ENCODE results near the gene TSPYL1. TPM values are rescaled to one million over a fixed set of nuclear protein-coding genes. Genes with fewer than 3 reads are reported as not detected.
"Not testable (repeated sequence)": the region's sequence is repeated elsewhere in the genome, so short reads cannot be mapped to it uniquely, and the experiment has no call there.

Gene TSPYL1
- total RNA-seq, 1 experiment from 2014 or later: 35.1 TPM

DNA sequence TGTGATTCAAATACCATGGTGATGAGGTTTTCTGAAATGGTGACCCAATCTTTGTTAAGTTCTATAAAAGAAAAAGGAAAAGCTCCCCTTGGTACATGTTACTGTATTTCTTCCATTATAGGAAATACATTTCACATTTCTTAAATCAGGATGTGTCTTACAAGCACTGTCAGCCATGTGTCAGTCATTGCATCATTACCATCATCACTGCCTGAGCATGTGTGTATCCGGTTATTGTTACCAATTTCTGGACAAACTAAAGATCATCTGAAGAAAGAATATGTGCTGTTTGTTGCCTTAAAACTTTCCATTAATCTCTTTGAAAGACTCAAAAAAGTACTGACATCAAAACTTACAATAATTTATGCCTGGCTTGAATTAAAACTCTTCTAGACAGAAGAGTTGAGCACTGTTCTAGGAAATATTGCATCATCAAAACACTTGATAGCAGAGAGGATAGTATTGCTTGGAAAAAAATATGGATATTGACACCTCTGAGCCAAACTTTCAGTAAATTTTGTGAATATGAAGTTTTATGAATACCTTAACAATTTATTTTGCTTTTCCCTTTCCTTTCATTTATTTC, 7.1 kb upstream of the TSPYL1 start:
- H4K20me1 ChIP-seq (ENCODE audit: low read length): no peaks in the 10 kb centered on the region
- CTCF ChIA-PET: interaction anchor here (0.6 to 1.3 kb wide), 3 partner anchors 160 to 246 kb away, joined by 3 to 5 read pairs (median 3); no protein-coding TSS in a partner anchor
- H3K79me2 ChIP-seq (ENCODE audit: low read length): no peaks in the 10 kb centered on the region
- BruUV-seq (replicated peaks): no TSS peak
- intact Hi-C loops (cut with micrococcal nuclease): loop anchor here (1.0 to 5.0 kb wide), 4 partner anchors 116 to 274 kb away; no protein-coding TSS in a partner anchor
- H3K27ac ChIP-seq (ENCODE audit: low read length): no peak overlapping the region
- no peak for DNase-seq
- H3K4me1 ChIP-seq (ENCODE audit: insufficient read depth, low read length): no peaks in the 10 kb centered on the region
- no peak for ATAC-seq
- H3K9ac ChIP-seq (ENCODE audit: low read length): no peak overlapping the region
- H3K27me3 ChIP-seq (ENCODE audit: low read length): no peaks in the 10 kb centered on the region
- H3K4me2 ChIP-seq (ENCODE audit: low read length): no peak overlapping the region
- no peaks in the 10 kb centered on the region for H3F3A ChIP-seq (ENCODE audit: low read length, unreplicated experiment)
- H3K9me3 ChIP-seq (ENCODE audit: low read length): no peaks in the 10 kb centered on the region
- POLR2A ChIA-PET (ENCODE audit: unreplicated experiment): interaction anchor here (0.6 kb wide), 1 partner anchor 191 kb away, joined by 3 read pairs; no protein-coding TSS in a partner anchor
- TF ChIP-seq EZH2phosphoT487 (IDR thresholded peaks at IDR 0.05; ENCODE audit: borderline replicate concordance, low read length): no peak
- TF ChIP-seq EZH2 (IDR thresholded peaks at IDR 0.05; ENCODE audit: low read length, unreplicated experiment): no peak
- TF ChIP-seq, protein P1, sequence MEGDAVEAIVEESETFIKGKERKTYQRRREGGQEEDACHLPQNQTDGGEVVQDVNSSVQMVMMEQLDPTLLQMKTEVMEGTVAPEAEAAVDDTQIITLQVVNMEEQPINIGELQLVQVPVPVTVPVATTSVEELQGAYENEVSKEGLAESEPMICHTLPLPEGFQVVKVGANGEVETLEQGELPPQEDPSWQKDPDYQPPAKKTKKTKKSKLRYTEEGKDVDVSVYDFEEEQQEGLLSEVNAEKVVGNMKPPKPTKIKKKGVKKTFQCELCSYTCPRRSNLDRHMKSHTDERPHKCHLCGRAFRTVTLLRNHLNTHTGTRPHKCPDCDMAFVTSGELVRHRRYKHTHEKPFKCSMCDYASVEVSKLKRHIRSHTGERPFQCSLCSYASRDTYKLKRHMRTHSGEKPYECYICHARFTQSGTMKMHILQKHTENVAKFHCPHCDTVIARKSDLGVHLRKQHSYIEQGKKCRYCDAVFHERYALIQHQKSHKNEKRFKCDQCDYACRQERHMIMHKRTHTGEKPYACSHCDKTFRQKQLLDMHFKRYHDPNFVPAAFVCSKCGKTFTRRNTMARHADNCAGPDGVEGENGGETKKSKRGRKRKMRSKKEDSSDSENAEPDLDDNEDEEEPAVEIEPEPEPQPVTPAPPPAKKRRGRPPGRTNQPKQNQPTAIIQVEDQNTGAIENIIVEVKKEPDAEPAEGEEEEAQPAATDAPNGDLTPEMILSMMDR (conservative IDR thresholded peaks at IDR 0.05; ENCODE audit: low read depth, low read length): no peak
- H3K4me3 ChIP-seq (ENCODE audit: low read length): no peak overlapping the region
- H2AFZ ChIP-seq (ENCODE audit: low read length): no peak overlapping the region
- H3K36me3 ChIP-seq (ENCODE audit: low read depth, low read length): no peaks in the 10 kb centered on the region
- no peaks in the 10 kb centered on the region for H3K9me2 ChIP-seq (replicated peaks; ENCODE audit: low read length)

DNA sequence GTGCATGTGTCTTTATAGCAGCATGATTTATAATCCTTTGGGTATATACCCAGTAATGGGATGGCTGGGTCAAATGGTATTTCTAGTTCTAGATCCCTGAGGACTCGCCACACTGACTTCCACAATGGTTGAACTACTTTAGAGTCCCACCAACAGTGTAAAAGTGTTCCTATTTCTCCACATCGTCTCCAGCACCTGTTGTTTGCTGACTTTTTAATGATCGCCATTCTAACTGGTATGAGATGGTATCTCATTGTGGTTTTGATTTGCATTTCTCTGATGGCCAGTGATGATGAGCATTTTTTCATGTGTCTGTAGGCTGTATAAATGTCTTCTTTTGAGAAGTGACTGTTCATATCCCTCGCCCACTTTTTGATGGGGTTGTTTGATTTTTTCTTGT, 5.3 kb upstream of the TSPYL1 start:
- BruUV-seq (replicated peaks); ATAC-seq; H3K9me3 ChIP-seq (ENCODE audit: low read length); H3F3A ChIP-seq (ENCODE audit: low read length, unreplicated experiment); CTCF ChIA-PET; H3K4me1 ChIP-seq (ENCODE audit: insufficient read depth, low read length); H3K36me3 ChIP-seq (ENCODE audit: low read depth, low read length); H3K4me2 ChIP-seq (ENCODE audit: low read length); H3K27ac ChIP-seq (ENCODE audit: low read length); DNase-seq; H3K9me2 ChIP-seq (replicated peaks; ENCODE audit: low read length); H4K20me1 ChIP-seq (ENCODE audit: low read length); H2AFZ ChIP-seq (ENCODE audit: low read length); H3K4me3 ChIP-seq (ENCODE audit: low read length); POLR2A ChIA-PET (ENCODE audit: unreplicated experiment); H3K79me2 ChIP-seq (ENCODE audit: low read length); H3K9ac ChIP-seq (ENCODE audit: low read length); H3K27me3 ChIP-seq (ENCODE audit: low read length): not testable (repeated sequence)
- intact Hi-C loops (cut with micrococcal nuclease): loop anchor here (5.0 kb wide), 1 partner anchor 162 kb away; no protein-coding TSS in a partner anchor

DNA sequence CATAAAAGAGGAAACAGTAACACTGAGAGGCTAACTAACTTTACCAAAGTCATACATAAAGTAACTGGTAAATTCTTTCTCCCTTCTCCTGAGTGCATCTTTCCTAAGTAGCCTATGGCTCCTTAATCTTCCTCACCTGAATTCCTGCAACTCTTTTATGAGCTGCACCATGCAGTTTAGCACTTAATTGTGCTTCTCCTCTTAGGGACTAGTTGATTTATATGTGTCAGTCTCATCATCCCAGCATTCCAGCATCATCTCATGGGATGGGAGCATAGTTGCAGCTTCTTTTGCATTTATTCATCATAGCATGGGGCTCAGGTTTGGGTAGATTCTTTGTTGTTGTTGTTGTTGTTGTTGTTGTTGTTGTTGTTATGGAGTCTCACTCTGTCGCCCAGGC, 3.5 kb upstream of the TSPYL1 start:
- Histone ChIP-seq H3K27ac (ENCODE audit: low read length) (no peak overlapping the region), H3K4me1 (ENCODE audit: insufficient read depth, low read length) (peaks cover 9% of the 10 kb centered on the region; the same call in 1 of the 2 replicates), H3K79me2 (ENCODE audit: low read length) (peaks cover 15% of the 10 kb centered on the region), H3K9ac (ENCODE audit: low read length) (no peak overlapping the region), H3K36me3 (ENCODE audit: low read depth, low read length) (no peaks in the 10 kb centered on the region), H3F3A (ENCODE audit: low read length, unreplicated experiment) (no peaks in the 10 kb centered on the region), H3K4me2 (ENCODE audit: low read length) (no peak overlapping the region), H3K9me2 (replicated peaks; ENCODE audit: low read length) (no peaks in the 10 kb centered on the region), H2AFZ (ENCODE audit: low read length) (no peak overlapping the region), H3K4me3 (ENCODE audit: low read length) (no peak overlapping the region), H4K20me1 (ENCODE audit: low read length) (peaks cover 8% of the 10 kb centered on the region; the same call in 1 of the 2 replicates), H3K27me3 (ENCODE audit: low read length) (no peaks in the 10 kb centered on the region), H3K9me3 (ENCODE audit: low read length) (no peaks in the 10 kb centered on the region)
- ChIA-PET POLR2A (ENCODE audit: unreplicated experiment) (no interaction called here), CTCF (no interaction called here)
- no peak for ATAC-seq
- BruUV-seq (replicated peaks): no TSS peak
- no peak for DNase-seq
- intact Hi-C loops (cut with micrococcal nuclease): no loop called here
- TF ChIP-seq EZH2phosphoT487 (IDR thresholded peaks at IDR 0.05; ENCODE audit: borderline replicate concordance, low read length) (no peak), EZH2 (IDR thresholded peaks at IDR 0.05; ENCODE audit: low read length, unreplicated experiment) (no peak)
- TF ChIP-seq, protein P1 (conservative IDR thresholded peaks at IDR 0.05; ENCODE audit: low read depth, low read length): no peak

Data from PC-3 (cell line).